HG03039 (cell line): ENCODE data around the gene TUBGCP6.

ENCODE experiments used
- ATAC-seq: cut with Tn5 transposase; IDR thresholded peaks from one replicate; pipeline ENCODE4 v1.9.1; 2021; ENCODE audit warnings: mild to moderate bottlenecking, moderate library complexity; ENCODE audit not compliant: unreplicated experiment

The TUBGCP6 gene

DNA sequence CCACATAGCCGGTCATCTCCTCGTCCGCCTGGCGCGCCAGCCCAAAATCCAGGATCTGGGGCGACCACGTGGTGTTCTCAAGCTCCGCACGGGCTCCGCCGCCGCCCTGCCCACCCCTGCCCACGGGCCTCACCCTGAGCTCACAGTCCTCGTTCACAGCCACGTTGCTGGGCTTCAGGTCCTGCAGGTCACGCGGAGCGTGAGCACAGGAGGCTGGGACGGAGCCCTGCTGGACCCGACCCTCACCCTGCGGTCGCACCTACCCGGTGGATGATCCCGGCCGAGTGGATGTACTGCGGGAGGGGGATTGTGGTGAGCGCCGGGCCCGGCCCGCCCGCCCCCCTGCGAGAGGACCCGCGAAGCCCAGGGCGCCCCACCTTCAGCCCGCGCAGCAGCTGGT, 22.2 kb upstream of the TUBGCP6 start:
- ATAC-seq, result no peak

DNA sequence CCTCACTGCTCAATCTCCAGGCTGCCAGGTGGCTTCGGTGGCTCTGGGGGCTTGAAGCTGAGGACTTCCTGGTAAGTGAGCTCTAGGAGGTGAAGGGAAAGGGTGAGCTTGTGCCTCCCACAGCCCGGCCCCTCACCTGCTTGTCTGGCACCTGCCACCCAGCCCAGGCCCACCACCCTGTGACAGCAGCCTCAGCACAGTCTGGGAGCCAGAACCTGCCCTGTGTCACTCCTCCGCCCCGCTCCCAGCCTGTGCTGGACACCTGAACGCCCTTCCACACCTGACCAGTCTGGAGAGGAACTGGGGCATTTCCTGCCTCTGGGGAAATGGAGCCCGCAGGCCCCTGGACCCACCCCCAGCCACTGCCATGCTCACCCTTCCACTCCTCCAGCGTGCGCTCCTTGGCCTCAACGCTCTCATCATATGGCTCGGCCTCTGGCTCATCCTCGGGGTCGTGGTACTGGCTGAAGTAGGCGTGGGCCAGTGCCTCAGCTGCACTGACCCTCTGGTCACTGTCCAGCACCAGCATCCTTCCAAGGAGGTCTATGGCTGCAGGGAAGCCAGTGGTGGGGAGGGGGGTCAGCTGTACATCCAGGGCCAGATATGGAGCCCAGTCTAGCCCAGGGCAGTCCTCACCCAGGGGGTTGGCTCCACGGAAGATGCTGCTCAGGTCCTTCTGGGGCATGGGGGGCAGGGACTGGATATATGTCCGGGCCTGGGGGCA, 20.3 kb upstream of the TUBGCP6 start:
- no peak for ATAC-seq

DNA sequence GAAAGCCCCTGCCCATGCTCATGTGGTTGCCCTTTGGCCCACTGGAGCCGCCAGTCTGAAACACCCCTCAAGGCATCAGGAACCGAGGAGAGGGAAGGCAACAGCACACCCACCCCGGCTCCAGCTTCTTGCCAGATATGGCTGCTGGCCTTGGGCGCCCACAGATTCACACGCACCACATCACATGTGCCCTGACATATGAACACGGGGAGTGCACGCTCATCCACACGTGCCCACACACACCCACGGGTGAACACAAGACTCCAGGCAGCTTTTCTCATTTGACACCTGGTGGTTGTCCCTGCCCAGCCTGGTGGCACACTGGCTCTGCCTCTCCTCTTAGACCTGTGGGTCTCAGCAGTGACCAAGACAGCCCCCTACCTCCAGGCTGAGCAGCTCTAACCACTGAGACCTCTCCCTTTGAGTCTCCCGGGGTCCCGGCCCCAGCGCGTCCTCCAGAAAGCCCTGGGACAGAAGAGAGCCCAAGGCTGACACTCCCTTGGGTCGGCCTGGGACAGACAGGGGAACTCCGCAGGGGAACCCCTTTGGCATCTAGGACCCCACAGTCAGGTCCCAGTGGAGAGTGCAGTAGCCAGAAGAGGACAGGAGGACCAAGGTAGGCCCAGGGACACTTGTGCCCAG, 19.4 kb upstream of the TUBGCP6 start:
- ATAC-seq, result no peak

DNA sequence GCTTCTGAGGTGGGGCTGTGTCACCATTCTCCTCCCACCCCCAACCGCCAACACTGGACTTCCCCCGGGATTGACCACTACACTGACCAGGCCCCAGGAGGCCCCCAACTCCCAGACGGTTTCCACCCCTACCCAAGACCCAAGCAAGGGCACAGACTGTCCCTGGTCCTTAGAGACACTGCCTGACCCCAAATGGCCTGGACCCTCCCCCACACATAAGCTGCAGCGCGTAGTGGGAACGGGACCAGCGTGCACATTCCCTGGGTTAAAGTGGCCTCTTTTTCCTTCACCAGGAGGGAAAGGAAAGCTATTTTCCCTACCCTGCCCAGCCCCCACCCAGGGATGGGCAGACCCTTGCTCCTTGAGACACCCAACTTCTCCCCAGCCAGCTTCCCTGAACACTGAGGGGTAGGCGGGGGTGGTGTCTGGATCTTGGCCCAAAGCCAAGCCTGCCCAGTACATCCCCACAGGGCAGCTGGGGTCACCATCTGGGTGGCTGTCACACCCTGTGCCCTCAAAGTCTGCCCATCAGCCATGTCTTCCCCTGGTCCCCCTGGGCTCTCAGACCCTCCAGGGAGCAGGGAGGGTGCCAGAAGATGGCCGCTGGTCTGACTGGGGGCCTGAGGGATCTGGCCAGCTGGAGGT, 18.3 kb upstream of the TUBGCP6 start:
- no peak for ATAC-seq

DNA sequence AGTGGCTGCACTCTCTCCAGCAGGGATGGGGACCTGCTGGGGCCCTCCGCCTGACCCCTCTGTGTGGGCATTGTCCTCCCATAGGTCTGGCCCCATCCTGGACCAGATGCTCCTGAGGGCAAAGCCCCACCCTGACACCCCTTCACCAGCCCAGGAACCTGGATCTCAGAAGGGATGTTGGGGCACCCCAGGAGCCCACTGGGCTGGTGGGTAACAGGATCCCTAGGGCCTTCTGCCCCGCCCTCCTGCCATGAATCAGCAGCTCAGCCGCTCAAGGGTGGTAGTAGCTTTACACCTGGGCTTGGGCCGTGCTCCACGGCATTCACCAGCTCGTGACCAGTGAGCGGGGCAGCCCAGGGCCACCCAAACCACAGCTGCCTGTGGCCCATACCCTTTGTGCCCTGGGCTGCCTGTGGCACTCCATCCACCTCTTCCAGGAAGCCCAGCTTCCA, 17.7 kb upstream of the TUBGCP6 start:
- no peak for ATAC-seq

DNA sequence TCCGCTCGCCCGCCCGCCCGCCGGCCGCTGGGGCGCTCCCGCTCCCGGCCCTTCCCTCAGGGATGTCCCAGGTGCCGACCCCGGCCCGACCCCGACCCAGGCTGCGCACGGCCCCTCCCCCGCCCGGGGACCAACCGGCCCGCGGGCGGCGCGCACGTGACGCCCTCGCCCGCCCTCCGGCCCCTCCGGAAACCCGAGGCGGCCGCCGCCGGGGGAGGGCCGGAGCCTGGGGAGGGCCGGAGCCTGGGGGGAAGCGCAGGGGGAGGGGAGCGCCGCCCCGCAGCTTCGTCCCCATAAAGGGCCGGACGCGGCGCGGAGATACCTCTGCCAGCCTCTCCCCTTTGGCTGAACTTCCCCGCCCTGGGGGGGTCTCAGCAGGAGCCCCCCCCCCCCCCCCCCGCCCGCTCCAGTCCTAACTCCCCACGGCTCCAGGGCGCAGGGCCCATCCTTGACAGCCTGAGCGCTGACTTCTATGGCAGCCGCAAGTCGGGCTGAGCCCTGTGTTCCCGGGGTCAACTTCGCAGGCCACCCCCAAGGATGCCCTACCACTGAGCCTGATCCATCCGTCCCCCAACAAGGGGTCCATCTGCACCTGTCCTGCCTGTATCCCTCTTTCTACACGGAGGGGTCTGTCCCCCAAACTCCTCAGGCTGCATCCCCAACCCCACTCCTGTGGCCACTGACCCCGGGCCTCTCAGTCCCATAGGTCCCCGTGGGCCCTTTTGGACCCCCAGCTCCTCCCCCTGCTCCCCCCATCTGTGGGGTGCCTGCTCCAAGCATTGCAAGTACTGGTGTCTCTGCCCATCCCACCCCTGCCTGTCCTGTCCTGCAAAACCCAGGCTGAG, 17.0 kb upstream of the TUBGCP6 start, which contains the start of gene MAPK12:
TSS of gene MAPK12 (minus strand) at position 69 of the 845 bp plus-strand sequence. CDS start 174 bp downstream, outside the sequence.
- ATAC-seq, result no peak

DNA sequence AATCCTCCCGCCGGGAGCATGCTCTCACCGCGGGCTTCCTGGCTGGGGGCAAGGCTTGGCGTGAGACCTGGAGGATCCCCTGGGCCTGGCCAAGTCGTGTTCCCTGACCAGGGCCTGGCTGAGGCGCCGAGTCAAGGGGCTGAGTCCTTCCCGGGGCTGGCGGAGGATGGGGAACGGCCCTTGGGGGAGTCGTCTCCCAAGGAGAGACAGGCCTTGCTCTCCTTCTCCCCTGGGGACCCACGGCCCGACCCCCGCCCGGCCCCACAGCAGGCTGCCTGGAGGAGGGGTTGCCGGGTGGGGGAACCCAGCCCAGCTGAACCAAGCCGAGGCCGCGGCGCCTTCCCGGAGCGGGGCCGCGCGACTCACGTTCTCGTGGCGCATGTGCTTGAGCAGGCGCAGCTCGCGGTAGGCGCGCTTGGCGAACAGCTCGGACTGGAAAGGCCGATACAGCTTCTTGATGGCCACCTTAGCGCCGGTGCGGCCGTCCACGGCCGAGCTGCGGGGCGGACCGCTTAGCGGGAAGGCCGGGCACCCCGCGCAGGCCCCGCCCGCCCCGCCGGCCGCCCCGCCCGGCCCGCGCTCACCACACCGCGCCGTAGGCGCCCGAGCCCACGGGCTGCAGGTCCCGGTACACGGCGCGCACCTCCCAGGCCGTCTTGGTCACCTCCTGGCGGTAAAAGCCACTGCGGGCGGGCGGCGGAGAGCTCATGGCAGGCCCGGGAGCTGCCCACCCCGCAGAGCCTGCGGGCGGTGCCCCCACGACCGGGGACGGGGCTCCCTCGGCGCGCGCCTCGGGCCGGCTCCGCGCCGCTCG, 16.2 kb upstream of the TUBGCP6 start:
- no peak for ATAC-seq

DNA sequence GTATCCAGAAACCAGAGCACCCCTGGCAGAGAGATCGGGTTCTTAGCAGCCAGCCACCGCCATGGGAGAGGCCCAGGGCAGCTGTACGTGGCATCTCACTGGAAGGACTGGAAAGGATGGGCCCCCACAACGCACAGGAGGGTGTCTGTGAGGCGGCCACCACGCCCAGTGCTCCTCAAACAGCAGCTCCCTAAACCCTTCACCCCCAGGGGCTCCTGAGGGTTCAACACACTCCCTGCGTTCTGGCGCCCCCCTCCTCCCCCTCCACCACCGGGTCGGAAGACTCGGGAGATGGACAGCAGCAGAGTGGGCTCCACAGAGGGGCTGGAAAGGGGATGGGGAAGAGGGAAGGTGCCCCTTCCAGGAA, 15.6 kb upstream of the TUBGCP6 start:
- ATAC-seq, result no peak

DNA sequence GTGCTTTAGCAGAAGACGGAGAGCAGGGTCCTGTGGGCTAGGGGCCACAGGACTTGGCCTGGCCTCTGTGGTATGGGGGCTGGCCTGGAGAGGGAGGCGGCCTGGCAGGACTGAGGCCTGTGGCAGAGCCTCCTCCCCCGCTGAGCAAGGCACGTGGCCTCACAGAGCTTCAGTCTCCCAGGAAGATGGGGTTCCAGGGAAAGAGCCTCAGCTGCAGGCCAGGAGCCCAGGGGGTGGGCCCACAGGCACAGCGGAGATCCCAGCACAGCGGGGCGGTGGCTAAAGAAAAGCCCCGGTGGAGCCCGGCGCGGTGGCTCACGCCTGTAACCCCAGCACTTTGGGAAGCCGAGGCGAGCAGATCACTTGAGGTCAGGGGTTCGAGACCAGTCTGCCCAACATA, 14.5 kb upstream of the TUBGCP6 start:
- no peak for ATAC-seq

DNA sequence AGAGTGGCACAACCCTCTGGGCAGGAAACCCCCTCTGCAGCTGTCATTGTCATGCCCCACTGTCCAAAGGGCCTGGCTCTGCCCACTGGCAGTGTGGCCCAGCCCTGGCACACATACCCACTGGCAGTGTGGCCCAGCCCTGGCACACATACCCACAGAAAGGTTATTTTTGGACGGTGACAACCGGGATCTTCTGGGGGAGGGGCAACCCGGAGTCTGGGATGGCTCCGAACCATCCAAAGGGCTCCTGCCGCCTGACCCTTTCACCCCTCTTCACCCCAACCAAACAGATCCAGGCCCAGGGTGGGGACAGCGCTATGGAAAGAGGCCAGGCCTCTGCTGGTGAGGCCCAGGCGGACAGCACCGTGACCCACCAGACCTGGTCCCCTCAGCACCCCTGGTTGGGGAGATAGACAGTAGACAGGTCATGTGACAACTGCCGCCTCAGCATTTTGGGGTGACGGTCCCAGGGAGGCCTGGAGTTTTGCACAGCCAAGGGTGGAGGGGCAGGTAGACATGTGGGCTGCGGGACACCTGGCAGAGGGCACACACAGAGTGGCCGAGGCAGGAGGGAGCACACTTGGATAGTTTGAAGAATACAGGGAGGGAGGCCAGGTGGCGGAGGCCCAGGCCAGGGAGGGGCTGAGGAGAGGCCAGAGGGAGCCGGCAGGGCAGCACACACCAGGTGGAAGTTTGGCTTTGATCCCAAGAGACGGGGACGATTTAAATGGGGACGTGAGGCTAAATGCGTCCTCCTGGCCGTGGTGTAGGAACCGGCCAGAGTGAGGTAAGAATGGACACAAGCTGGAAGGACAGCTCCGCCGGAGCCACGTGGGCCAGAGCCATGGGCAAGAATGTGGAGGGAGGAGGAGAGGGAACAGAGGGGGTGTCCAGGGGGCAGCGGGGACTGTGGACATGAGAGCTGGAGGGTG, 13.8 kb upstream of the TUBGCP6 start:
- no peak for ATAC-seq

DNA sequence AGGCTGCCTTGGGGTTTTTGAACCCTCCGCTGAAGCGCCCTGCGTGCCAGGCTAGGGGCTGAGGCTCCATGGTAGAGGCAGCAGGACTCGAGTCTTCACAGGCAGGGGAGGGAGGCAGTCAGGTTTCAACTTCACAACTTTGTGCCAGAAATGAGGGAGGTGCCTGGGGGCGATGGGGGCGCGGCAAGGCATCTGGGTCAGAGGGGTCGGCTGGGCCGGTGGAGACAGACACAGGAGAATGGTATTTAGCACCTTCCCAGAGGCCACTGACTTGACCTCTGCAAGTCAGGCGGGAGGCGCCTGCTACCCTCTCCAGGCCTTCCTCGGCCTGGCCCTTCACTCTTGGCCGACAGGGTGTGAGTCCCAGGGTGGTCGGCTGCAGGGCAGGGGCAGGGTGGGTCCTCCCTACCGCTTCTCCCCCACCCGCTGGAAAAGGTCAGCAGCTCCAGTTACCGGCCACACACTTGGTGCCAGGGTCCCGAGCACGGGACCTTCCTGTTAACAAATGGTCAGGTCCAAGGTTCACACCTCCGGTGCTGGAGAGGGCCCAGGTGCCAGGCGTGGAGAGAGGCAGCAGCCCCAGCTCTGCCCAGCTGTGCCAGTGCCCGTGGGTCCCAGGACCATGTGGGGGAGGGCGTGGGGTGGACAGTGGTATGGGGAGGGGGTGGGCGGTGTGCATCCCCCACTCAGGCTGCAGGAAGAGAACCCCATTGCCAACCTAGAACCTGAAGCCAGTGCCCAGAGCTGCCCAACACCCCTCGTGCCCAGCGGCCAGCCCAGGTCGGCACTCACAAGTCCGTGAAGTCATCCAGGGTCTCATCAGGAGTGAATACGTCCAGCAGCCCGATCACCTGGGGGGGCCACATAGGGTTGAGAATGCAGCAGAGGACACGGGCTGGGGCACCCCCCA, 12.9 kb upstream of the TUBGCP6 start:
- no peak for ATAC-seq

DNA sequence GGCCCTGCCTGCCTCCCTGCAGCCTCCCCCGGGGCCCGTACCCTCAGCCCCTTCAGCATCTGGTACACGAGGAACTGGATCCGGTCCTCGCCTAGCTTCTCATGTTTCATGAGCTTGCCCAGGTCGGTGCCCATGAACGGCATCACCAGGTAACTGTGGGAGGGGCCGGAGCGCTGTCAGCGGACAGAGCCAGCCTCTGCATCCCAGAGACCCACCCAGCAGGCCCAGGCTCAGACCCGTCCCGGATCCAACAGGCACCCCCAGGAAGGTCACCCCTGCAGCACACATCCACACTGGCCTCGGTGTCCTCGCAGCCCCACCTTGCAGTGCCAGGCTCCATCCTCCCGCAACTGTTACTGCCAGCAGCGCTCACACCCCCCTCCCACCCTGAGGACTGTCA, 12.2 kb upstream of the TUBGCP6 start:
- no peak for ATAC-seq

DNA sequence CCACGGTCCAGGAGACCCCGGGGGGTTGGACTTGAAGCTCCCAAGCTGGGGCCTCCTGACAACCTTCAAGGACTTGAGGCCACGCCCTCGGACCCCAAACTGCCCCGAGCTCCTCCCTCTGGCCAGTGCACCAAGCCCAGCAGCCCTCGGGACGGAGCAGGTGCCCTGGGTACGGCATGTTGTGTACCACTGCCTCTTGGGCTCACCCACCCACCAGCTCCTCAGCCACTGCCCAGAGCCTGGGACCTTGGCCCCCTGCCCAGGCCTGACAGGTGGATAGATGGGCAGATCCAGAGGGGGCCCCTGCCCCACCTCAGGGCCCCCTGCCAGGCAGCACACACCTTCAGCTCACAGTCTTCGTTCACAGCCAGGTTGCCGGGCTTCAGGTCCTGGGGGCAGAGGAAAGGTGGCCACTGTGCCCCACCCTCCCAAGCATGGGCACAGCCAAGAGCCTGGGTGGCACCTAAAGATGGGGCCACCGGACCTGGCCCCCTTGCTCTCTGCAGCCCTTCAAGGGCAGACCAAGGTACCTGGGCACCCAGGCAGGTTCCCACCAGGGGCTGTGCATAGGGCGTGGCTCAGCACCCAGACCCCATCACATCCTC, 11.5 kb upstream of the TUBGCP6 start:
- ATAC-seq, result no peak

DNA sequence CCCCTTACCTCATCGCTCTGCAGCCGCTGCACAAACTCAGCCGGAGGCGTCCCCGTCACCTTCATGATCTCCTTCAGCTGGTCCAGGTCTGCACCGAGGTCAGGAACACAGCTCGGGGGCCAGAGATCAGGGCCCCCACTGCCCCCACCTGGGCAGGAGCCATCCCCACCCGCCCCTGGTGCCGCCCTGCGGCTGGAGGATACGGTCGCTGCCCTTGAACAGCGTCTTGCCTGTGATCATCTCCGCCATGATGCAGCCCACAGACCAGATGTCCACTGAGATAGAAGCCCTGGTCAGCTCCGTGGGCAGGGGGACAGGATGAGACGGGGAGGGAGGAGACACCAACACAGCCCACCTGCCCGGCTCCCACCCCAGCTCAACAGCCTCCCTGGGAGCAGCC, 10.8 kb upstream of the TUBGCP6 start:
- ATAC-seq, result no peak

DNA sequence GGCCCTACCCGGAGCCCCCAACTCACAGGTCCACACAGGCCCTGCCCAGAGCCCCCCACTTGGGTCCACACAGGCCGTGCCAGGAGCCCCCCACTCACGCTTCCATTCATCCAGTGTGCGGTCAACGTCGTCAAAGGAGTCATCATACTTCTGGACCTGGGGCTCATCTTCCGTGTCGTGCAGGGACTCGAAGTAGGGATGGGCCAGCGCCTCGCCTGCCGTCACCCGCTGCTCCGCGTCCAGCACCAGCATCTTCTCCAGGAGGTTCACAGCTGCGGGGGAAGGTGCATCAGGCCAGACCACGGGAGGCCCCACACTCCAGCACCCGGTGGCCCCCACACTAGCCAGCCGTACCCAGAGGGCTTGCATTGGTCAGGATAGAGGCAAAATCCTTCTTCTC, 10.3 kb upstream of the TUBGCP6 start:
- no peak for ATAC-seq

DNA sequence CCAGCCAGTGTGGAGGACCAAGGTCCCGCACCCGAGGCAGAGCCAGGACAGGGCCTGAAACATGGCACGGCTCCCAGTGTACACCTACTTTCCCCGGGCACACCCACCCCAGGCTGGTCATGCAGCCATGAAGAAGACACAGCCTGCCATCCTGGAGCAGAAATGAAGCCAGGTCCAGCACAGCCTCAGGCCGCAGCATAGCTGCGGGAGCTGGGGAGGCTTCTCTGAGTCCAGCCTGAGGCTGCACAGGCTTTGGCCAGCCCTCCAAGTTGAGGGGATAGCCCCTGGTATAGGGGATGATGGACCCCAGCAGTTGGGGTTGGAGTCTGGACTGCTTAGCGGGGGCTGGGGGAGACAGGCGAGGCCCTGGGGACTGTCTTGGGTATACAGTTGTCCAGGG, 9.1 kb upstream of the TUBGCP6 start:
- ATAC-seq, result no peak

DNA sequence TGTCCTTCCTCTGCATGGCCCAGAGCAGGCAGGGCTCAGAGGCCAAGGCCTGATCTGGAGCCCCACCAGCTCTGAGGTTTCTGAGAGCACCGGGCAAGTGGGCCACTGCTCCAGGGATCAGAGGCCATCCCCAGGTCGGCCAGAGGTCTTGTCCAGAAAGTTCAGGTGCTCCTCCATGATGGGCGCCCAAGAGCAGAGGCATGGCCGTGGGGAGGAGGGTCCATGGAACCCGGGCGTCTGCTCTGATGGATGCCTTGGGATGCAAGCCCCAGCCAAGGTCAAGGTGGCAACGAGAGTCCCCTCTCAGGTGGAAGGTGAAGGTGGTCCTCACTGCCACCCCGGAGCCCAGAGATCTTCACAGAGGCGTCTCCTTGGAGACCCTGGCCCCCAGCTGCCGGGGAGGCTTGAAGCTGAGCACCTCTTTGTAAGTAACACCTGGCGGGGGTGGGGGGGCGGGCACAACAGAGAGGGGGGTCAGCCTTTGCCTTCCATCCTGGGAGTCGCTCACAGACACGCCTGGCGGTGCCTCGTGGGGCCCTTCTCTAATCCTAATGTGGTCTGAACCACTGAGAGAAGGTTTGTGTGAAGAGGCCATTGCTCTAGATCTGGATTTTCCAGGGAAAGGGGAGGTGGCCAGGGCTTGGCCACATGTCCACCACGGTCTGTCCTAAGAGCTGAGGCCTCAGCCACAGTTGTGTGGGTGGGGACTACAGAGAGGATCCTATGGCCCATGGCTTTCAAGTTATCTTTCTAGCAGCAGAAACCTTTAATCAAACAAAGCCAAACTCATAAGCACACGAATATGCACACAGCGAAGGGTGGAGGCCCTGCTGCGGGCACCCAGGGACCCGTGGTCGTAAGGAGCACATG, 8.5 kb upstream of the TUBGCP6 start:
- no peak for ATAC-seq
